ENCODE data around the gene TDRD3.

DNA sequence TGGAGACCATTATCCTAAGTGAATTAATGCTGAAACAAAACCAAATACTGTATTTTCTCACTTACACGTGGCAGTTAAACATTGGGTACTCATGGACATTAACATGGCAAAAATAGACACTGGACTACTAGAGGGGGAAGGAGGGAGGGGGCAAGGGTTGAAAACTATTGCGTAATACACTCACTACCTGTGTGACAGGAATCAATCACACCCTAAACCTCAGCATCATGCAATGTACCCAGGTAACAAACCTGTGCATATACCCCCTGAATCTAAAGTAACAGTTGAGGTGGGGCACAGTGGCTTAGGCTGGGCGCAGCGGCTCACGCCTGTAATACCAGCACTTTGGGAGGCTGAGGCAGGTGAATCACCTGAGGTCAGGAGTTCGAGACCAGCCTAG, 207.0 kb downstream of the TDRD3 start:
- TF ChIP-seq, protein P1, sequence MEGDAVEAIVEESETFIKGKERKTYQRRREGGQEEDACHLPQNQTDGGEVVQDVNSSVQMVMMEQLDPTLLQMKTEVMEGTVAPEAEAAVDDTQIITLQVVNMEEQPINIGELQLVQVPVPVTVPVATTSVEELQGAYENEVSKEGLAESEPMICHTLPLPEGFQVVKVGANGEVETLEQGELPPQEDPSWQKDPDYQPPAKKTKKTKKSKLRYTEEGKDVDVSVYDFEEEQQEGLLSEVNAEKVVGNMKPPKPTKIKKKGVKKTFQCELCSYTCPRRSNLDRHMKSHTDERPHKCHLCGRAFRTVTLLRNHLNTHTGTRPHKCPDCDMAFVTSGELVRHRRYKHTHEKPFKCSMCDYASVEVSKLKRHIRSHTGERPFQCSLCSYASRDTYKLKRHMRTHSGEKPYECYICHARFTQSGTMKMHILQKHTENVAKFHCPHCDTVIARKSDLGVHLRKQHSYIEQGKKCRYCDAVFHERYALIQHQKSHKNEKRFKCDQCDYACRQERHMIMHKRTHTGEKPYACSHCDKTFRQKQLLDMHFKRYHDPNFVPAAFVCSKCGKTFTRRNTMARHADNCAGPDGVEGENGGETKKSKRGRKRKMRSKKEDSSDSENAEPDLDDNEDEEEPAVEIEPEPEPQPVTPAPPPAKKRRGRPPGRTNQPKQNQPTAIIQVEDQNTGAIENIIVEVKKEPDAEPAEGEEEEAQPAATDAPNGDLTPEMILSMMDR (conservative IDR thresholded peaks at IDR 0.05), result no peak
- TF ChIP-seq EZH2 (IDR thresholded peaks at IDR 0.05; ENCODE audit: low read depth), result no peak
